Activated CD8-positive, alpha-beta memory T cell treated with anti-CD3 and anti-CD28 coated beads for 24 hours (primary cell): ENCODE results near the gene TREX2.

Experiments used
- DNase-seq: peaks from one replicate; pipeline ENCODE4 v3.0.0-alpha.2; 2020

The TREX2 gene

GRCh38 chrX:153475751-153476281 is 30.0 kb upstream of the TREX2 start:
- DNase-seq, result no peak

GRCh38 chrX:153475271-153475670 is 29.4 kb upstream of the TREX2 start:
- no peak for DNase-seq

GRCh38 chrX:153474718-153475117 is 28.9 kb upstream of the TREX2 start:
- peak; percentile 66 for DNase-seq

- peak; percentile 63 for DNase-seq
These were observed 28.4 kb upstream of the TREX2 start for GRCh38 chrX:153474266-153474665.

- no peak for DNase-seq
These were observed 27.3 kb upstream of the TREX2 start for GRCh38 chrX:153473126-153473525.

GRCh38 chrX:153471663-153472280 is 25.9 kb upstream of the TREX2 start:
- DNase-seq, result no peak

GRCh38 chrX:153470411-153471363 is 24.8 kb upstream of the TREX2 start, which contains the start of gene HAUS7:
TSS of gene HAUS7 (minus strand) at chrX:153470576. CDS start at chrX:153470557, 19 bp downstream.
- DNase-seq, result peak; percentile 92

- no peak for DNase-seq
These were observed 24.1 kb upstream of the TREX2 start for GRCh38 chrX:153469811-153470410.

GRCh38 chrX:153468008-153468580 is 22.2 kb upstream of the TREX2 start:
- DNase-seq, result no peak

GRCh38 chrX:153465691-153466380 is 20.0 kb upstream of the TREX2 start:
- no peak for DNase-seq

- DNase-seq, result no peak
These were observed 18.3 kb upstream of the TREX2 start for GRCh38 chrX:153464116-153464515.

- DNase-seq, result no peak
These were observed 17.7 kb upstream of the TREX2 start for GRCh38 chrX:153463556-153463955.

GRCh38 chrX:153463031-153463430 is 17.2 kb upstream of the TREX2 start:
- DNase-seq, result no peak

- DNase-seq, result no peak
These were observed 16.4 kb upstream of the TREX2 start for GRCh38 chrX:153462291-153462690.

- DNase-seq, result peak; percentile 75
These were observed 15.0 kb upstream of the TREX2 start for GRCh38 chrX:153460826-153461225.

- no peak for DNase-seq
These were observed 14.1 kb upstream of the TREX2 start for GRCh38 chrX:153459986-153460385.

- DNase-seq, result no peak
These were observed 12.6 kb upstream of the TREX2 start for GRCh38 chrX:153458476-153458875.

GRCh38 chrX:153457827-153458466 is 12.1 kb upstream of the TREX2 start:
- no peak for DNase-seq

- DNase-seq, result no peak
These were observed 11.4 kb upstream of the TREX2 start for GRCh38 chrX:153457136-153457825.

GRCh38 chrX:153456704-153457103 is 10.8 kb upstream of the TREX2 start:
- no peak for DNase-seq

- DNase-seq, result no peak
These were observed 10.3 kb upstream of the TREX2 start for GRCh38 chrX:153456161-153456560.
